ENCODE measurements around the gene PXMP4. TPM values are rescaled to one million over a fixed set of nuclear protein-coding genes. Genes with fewer than 3 reads are reported as not detected.

Gene PXMP4
- total RNA-seq, 1 experiment from 2014 or later, result 7.5 TPM

GRCh38 chr20:33710681-33711445 lies 9.2 kb downstream of the PXMP4 start:
- intact Hi-C loops (cut with micrococcal nuclease; ENCODE audit: unreplicated experiment), result no loop called here
- no peak for DNase-seq (ENCODE audit: low spot score)
- no peaks in the 10 kb centered on the region for H3K9me3 ChIP-seq (ENCODE audit: low read depth, low read length, poor library complexity, severe bottlenecking)
- CTCF ChIA-PET, result no interaction called here
- TF ChIP-seq CTCF (conservative IDR thresholded peaks at IDR 0.05; ENCODE audit: low read depth, low read length), result no peak
- no peak for TF ChIP-seq EZH2 (IDR thresholded peaks at IDR 0.05; ENCODE audit: borderline replicate concordance, low read depth, low read length, poor library complexity, severe bottlenecking)
- no peaks in the 10 kb centered on the region for H3K27me3 ChIP-seq (replicated peaks; ENCODE audit: insufficient read depth, low read depth, low read length, poor library complexity)
- H3K27ac ChIP-seq (ENCODE audit: low read depth, low read length, poor library complexity, severe bottlenecking), result no peak overlapping the region
- BruUV-seq (replicated peaks), result no TSS peak
- H3K4me3 ChIP-seq (ENCODE audit: low read depth, low read length, poor library complexity, severe bottlenecking), result no peak overlapping the region
- no peaks in the 10 kb centered on the region for H3K4me1 ChIP-seq (ENCODE audit: insufficient read depth, low read length, poor library complexity, severe bottlenecking)
- H3K36me3 ChIP-seq (ENCODE audit: insufficient read depth, low read length, poor library complexity, severe bottlenecking), result no peaks in the 10 kb centered on the region
- POLR2A ChIA-PET (ENCODE audit: low non-redundant PET), result no interaction called here

- Histone ChIP-seq H3K9me3 (ENCODE audit: low read depth, low read length, poor library complexity, severe bottlenecking) (no peaks in the 10 kb centered on the region), H3K4me3 (ENCODE audit: low read depth, low read length, poor library complexity, severe bottlenecking) (no peak overlapping the region), H3K27me3 (replicated peaks; ENCODE audit: insufficient read depth, low read depth, low read length, poor library complexity) (no peaks in the 10 kb centered on the region), H3K27ac (ENCODE audit: low read depth, low read length, poor library complexity, severe bottlenecking) (no peak overlapping the region), H3K4me1 (ENCODE audit: insufficient read depth, low read length, poor library complexity, severe bottlenecking) (no peaks in the 10 kb centered on the region), H3K36me3 (ENCODE audit: insufficient read depth, low read length, poor library complexity, severe bottlenecking) (no peaks in the 10 kb centered on the region)
- CTCF ChIA-PET, result no interaction called here
- no peak for DNase-seq (ENCODE audit: low spot score)
- TF ChIP-seq CTCF (conservative IDR thresholded peaks at IDR 0.05; ENCODE audit: low read depth, low read length), result no peak
- TF ChIP-seq EZH2 (IDR thresholded peaks at IDR 0.05; ENCODE audit: borderline replicate concordance, low read depth, low read length, poor library complexity, severe bottlenecking), result no peak
- POLR2A ChIA-PET (ENCODE audit: low non-redundant PET), result no interaction called here
- intact Hi-C loops (cut with micrococcal nuclease; ENCODE audit: unreplicated experiment), result no loop called here
- BruUV-seq (replicated peaks), result no TSS peak
These were observed 10.1 kb downstream of the PXMP4 start for GRCh38 chr20:33709905-33710541.

- H3K4me3 ChIP-seq (ENCODE audit: low read depth, low read length, poor library complexity, severe bottlenecking), result no peak overlapping the region
- ChIA-PET CTCF (no interaction called here), POLR2A (ENCODE audit: low non-redundant PET) (no interaction called here)
- no peak for DNase-seq (ENCODE audit: low spot score)
- H3K27me3 ChIP-seq (replicated peaks; ENCODE audit: insufficient read depth, low read depth, low read length, poor library complexity), result no peaks in the 10 kb centered on the region
- H3K9me3 ChIP-seq (ENCODE audit: low read depth, low read length, poor library complexity, severe bottlenecking), result no peaks in the 10 kb centered on the region
- no TSS peak for BruUV-seq (replicated peaks)
- TF ChIP-seq EZH2 (IDR thresholded peaks at IDR 0.05; ENCODE audit: borderline replicate concordance, low read depth, low read length, poor library complexity, severe bottlenecking) (no peak), CTCF (conservative IDR thresholded peaks at IDR 0.05; ENCODE audit: low read depth, low read length) (no peak)
- H3K27ac ChIP-seq (ENCODE audit: low read depth, low read length, poor library complexity, severe bottlenecking), result no peak overlapping the region
- intact Hi-C loops (cut with micrococcal nuclease; ENCODE audit: unreplicated experiment), result no loop called here
- no peaks in the 10 kb centered on the region for H3K36me3 ChIP-seq (ENCODE audit: insufficient read depth, low read length, poor library complexity, severe bottlenecking)
- H3K4me1 ChIP-seq (ENCODE audit: insufficient read depth, low read length, poor library complexity, severe bottlenecking), result no peaks in the 10 kb centered on the region
These were observed 10.7 kb downstream of the PXMP4 start for GRCh38 chr20:33709398-33709797.

Data from A673 (cell line).